NCI-H526 treated with DMSO at 0.1 percent for 48 hours (cell line): ENCODE data around the gene MGRN1.

Source experiments
- DNase-seq: peaks from one replicate; lab custom pipeline; 2025; lab: John Stamatoyannopoulos, UW

Gene MGRN1

DNA sequence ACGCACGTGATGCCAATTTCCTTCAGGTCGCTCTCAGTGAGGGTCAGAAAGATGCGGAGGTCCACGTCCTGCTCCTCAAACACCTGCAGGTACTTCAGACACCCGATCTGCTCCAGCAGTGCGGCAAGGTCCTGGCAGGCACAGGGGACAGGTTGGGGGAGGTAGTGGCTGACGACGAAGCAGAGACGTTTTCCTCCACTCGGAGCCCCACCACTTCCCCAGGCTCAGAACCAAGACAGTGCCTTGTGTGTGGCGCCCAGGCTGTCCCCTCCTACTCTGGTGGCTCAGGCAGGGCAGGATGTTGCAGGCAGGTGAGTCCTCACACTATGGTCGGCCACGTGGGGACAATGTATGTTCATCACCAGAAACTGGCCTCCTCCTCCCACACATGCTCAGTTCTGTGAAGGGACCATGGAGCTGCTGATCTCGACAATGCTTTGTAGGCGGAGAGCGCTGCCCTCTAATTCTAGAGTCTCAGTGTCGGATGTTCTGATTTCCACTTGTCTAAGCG, 74.5 kb downstream of the MGRN1 start:
- no peak for DNase-seq

DNA sequence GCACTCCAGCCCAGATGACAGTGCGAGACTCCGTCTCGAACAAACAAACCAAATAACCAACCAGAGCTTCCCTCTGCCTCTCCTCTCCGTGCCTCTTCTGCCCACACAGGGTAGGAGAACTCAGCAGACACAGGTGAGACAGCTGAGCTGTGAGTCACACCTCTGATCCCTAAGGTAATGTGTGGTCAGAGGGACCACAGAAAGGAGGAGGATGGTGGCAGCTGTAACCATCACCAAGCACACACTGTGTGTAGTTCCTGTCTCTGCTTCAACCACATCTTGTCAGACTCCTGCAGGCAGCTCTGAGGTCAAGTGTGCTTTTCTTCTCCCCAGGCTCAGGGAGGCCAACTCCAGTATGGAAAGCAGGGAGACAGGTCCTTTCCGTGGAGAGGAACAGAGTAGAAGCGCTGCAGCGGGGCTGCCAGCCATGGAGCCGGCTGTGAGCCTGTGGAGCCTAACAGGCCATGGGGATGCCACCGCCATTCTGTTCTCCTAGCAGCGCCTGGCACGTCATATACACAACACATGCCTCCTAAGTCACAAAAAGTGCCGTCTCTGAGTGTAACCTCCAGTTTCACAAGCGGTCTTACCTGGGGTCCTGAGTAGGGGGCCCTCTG, 75.9 kb downstream of the MGRN1 start:
- no peak for DNase-seq

DNA sequence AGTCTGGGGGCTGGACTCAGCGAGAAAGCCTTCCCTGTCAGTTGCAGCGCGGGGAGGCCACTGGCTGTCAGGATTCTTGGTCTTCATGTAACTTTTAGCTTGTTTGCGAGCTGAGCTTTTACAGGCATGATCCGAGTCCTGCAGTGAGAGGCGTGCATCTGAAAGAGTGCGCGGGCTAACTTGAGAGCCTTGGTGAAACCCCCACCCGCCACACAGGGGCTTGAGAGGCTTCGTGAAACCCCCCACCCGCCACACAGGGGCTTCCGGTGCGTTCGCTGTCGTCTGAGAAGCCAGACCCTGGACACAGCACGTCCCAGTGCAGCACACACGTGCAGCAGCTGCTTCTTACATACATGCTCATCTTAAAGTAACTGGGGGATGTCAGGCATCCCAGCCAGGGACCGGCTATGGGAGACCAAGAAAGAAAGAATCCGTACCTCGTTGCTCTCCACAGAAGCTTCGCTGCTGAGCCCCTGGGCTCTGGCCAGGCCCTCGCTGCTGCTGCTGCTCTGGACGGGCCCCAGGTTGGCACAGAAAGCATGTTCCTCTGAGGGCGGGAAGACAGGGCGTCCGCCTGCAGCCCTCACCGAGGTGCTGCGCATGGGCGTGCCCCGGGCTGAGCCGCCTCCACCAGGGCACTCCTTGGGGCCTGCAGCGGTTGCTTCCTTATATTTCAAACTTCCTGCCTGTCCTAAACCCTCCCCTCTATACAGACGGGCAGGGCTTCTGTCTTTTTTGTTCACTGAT, 76.5 kb downstream of the MGRN1 start:
- DNase-seq, result no peak

GRCh38 chr16:4701791-4702465, 77.3 kb downstream of the MGRN1 start:
- DNase-seq, result no peak

- no peak for DNase-seq
Measured at GRCh38 chr16:4702466-4702808, 77.8 kb downstream of the MGRN1 start.

DNA sequence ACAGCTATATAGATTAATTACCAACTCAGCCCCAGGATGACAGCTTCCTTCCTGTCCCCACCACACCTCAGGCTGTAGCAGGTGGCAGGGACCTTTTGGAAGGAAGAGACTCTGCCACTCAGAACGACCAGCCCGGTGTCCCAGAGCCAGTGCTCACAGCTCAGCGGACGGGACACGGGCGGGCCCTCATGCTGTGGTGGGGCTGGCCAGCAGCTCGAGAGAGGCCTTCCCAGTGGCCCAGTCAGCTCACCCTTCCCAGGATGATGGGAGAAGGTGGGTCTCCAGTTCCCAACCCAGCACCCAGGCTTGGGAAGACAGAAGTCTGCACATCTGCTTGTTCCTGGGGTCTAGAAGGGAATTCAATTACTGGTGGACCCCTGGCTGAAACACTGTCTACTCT, 79.3 kb downstream of the MGRN1 start:
- DNase-seq, result no peak

DNA sequence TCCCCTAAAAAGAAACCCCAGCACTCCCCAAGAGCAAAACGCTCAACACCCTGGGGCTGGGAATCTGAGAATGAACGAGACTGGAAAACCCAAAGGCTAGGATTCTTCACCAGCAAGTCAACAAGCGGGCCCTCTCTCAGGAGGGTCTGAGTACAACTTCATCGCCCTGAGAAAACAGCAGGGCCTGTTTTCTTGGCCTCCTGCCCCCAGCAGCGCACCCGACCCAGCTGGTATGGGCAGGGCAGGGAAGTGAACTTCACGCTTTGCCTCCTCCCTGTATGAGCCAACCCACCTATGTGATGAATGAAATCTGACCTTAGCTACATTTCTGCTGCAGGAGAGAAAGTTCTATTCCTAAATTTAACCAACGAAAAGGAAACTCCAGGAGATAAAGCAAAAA, 79.9 kb downstream of the MGRN1 start:
- no peak for DNase-seq

- no peak for DNase-seq
Measured at GRCh38 chr16:4704913-4705312, 80.3 kb downstream of the MGRN1 start.

DNA sequence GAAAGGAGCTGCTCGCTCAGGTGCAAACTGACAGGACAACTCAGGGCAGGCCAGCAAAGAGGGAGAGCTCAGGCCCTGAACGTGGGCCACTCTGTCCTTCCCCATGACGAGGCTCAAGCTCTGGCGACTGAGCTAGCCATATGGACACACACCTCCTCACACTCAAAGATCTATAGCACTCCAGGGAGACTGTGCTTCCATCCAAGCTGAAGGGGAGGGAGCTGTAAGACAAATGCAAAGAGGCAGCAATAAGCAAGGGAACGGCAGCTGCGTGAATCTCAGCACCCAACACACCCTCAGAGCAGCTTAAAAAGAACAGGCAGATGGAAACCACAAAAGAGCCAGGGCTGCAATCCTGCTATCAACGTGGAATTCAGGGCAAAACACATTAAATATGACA, 82.2 kb downstream of the MGRN1 start:
- DNase-seq, result no peak

- DNase-seq, result no peak
Measured at GRCh38 chr16:4709481-4709880, 84.9 kb downstream of the MGRN1 start.

- DNase-seq, result no peak
Measured at GRCh38 chr16:4713663-4714501, 89.3 kb downstream of the MGRN1 start.

DNA sequence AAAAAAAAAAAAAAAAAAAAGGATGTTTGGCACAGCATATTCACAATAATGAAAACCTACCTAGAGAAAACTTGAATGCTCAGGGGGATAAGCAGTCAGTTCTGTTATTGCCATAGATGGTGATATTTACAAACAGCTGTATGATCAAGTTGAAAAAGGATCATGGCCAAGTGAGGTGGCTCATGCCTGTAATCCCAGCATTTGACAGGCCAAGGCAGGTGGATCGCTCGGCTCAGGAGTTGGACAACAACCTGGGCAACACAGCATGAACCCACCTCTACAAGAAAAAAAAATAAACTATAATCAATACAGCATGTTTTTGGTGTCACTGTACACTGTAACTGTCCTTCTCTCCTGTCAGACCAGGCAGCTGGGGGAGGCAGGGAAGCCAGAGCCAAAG, 90.4 kb downstream of the MGRN1 start:
- no peak for DNase-seq

- no peak for DNase-seq
Measured at GRCh38 chr16:4718466-4718865, 93.8 kb downstream of the MGRN1 start.

GRCh38 chr16:4723071-4723767, 98.6 kb downstream of the MGRN1 start:
- DNase-seq, result no peak

DNA sequence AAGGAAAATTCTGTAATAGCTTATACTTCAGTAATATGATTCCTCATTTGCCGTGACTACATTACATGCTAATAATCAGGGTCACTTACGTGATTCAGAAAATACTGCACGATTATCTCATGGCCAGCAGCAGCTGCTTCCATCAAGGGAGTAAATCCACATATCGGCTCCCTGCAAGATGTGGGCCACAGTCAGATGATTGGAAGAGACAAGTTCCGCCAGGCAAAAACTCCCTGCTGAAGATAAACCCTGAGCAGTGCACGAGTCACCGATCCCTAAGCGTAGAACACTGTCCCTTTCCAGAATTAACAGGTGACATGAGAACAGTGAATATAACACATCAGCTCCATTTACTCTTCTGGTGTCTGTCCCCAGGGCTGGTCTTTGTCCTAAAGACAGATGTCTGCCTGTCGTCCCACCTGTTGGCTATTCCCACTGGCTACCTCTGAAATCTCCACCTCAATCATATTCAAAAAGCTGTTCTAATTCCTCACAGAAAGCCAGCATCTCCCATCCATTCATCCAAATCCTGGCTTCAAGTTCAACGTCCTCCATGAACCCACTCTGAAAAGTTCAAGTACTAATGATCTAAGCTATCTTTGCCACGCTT, 100.1 kb downstream of the MGRN1 start:
- DNase-seq, result no peak

DNA sequence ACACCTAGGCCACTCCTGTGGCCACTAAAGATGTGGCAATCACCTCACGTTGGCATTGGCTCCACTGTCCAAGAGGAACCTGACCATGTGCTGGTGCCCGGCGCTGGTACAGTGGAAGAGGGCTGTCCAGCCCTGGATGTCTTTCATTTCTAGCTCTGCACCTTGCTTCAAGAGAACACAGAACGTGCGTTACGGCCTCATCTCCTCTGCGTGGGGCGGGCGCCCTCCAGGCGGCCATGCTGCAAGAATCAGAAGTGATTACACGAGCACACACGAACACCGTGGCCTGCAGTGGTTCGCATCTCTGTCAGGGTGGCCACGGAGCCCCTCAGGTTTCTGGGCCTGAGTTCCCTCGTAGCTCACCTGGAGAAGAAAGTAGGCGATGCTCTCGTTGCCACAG, 102.0 kb downstream of the MGRN1 start:
- DNase-seq, result no peak

DNA sequence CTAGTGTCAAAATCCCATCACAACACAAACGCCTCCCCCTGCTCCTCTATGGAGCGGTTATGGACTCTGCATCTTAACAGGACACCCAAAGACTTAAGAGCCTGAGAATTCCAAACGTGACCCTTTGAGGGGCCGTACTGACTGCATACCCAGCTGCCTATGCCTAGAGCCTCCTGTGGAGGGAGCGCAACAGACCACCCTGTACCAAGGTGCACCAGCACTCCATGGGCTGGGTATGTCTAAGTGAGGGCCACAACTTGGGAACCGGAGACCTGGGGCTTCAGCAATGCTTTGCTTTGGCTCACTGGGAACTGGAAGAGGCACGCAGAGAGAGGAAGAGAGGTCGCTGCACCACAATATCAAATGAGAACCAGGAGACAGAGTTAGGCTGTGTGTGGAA, 104.0 kb downstream of the MGRN1 start:
- no peak for DNase-seq

DNA sequence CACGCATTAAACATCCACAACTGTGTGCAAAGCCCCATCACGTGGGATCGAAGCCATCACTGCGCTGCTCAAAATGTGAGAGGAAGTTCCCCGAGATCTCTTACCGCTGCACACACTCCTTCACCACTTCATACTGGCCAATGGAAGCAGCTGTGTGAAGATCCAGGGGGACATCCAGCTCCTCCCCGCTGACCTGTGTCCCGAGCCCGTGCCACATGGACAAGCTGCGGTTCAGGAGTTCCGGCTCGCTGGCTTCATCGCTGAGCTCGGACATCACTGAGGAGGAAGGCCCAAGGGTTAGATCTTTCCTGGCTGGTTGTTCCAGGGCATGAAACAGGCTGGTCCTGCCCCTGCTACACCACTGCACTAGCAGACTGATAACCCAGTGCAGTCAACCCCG, 105.2 kb downstream of the MGRN1 start:
- DNase-seq, result no peak

- no peak for DNase-seq
Measured at GRCh38 chr16:4733211-4733742, 108.7 kb downstream of the MGRN1 start.

- DNase-seq, result no peak
Measured at GRCh38 chr16:4733747-4734062, 109.1 kb downstream of the MGRN1 start.

DNA sequence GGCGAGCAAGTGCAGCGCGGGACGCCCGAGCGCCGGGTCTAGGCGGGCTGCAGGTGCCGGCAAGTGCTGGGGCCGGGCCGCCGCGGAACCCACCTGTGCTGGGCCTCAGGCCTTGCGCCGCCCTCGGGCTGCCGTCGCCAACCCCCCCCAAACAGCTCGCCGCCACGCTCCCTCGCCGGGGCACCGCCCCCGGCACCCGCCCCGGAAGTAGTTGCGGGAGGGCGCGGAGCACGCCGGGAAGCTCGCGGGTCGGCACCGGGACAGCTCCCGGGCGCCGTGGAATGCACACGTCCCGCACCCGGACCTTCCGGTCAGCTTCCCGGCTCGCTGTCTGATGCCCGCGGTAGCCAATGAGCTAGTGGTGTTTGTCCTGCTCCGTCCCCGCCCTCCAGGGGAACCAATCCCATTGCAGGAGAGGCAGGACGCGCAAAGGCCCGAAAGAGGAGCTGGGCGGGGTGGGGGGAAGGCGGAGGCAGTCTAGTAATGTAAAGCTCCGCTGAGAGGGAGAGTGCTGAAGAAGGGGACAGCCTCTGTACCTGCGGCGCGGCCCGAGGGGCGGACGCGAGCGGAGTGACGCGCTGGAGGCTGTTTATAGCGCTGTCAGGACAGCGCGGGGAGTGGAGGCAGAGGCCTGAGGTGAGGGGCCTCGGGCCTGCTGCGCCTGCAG, 109.6 kb downstream of the MGRN1 start, which contains the start of the genes ANKS3 and DNAAF8:
TSS of gene ANKS3 (minus strand) at position 209 of the 667 bp plus-strand sequence. CDS start 4,122 bp downstream, outside the sequence.
TSS of gene DNAAF8 (plus strand) at position 475 of the 667 bp plus-strand sequence. CDS start 1,978 bp downstream, outside the sequence.
- DNase-seq, result peak; percentile 88
